H9 (cell line): ENCODE data around the gene CRIP2. TPM values are rescaled to one million over a fixed set of nuclear protein-coding genes. Genes with fewer than 3 reads are reported as not detected.

ENCODE experiments used
- DNase-seq: peaks from one replicate; pipeline ENCODE4 v3.0.0-alpha.2; 2017
- H2AFZ ChIP-seq: one replicate; pipeline ENCODE4 v1.6.1; 2013; ENCODE audit warnings: mild to moderate bottlenecking, low read length, control low read depth, moderate library complexity
- H2AK5ac ChIP-seq: 2 replicates; pipeline ENCODE4 v1.6.1; 2013; ENCODE audit warnings: low read length, control low read depth, mixed read lengths; ENCODE audit not compliant: insufficient read length
- H2BK120ac ChIP-seq: one replicate; pipeline ENCODE4 v1.6.1; 2013; ENCODE audit warnings: low read depth, mild to moderate bottlenecking, low read length, control low read depth, inconsistent platforms; ENCODE audit not compliant: poor library complexity, severe bottlenecking
- H2BK12ac ChIP-seq: 2 replicates; pipeline ENCODE4 v1.6.1; 2013; ENCODE audit warnings: low read length, control low read depth, mixed read lengths, low read depth; ENCODE audit not compliant: insufficient read length
- H2BK15ac ChIP-seq: 2 replicates; pipeline ENCODE4 v1.6.1; 2013; ENCODE audit warnings: low read depth, low read length, control low read depth
- H2BK20ac ChIP-seq: one replicate; pipeline ENCODE4 v1.6.1; 2013; ENCODE audit warnings: low read depth, mild to moderate bottlenecking, low read length, control low read depth, inconsistent platforms; ENCODE audit not compliant: poor library complexity, severe bottlenecking
- H2BK5ac ChIP-seq: 2 replicates; pipeline ENCODE4 v1.6.1; 2013; ENCODE audit warnings: low read length, control low read depth, mixed read lengths; ENCODE audit not compliant: insufficient read length
- H3K14ac ChIP-seq: 2 replicates; pipeline ENCODE4 v1.6.1; 2013; ENCODE audit warnings: low read length, control low read depth; ENCODE audit not compliant: insufficient read depth
- H3K18ac ChIP-seq: 2 replicates; pipeline ENCODE4 v1.6.1; 2013; ENCODE audit warnings: low read depth, mild to moderate bottlenecking, mixed read lengths, low read length, control low read depth; ENCODE audit not compliant: insufficient read length
- H3K23ac ChIP-seq: 2 replicates; pipeline ENCODE4 v1.6.1; 2013; ENCODE audit warnings: low read length, control low read depth, mixed read lengths, low read depth; ENCODE audit not compliant: insufficient read length
- H3K23me2 ChIP-seq: 2 replicates; pipeline ENCODE4 v1.6.1; 2013; ENCODE audit warnings: low read depth, mild to moderate bottlenecking, mixed read lengths, low read length, control low read depth; ENCODE audit not compliant: insufficient read length, poor library complexity, severe bottlenecking
- H3K27ac ChIP-seq: 2 replicates; pipeline ENCODE4 v1.5.1; 2013; ENCODE audit warnings: low read length, control low read depth, mixed read lengths, low read depth; ENCODE audit not compliant: insufficient read length
- H3K27me3 ChIP-seq: 2 replicates; pipeline ENCODE4 v1.6.1; 2013; ENCODE audit warnings: low read length, control low read depth, inconsistent platforms; ENCODE audit not compliant: insufficient read depth
- H3K4ac ChIP-seq: 2 replicates; pipeline ENCODE4 v1.6.1; 2013; ENCODE audit warnings: low read depth, mild to moderate bottlenecking, control low read depth, inconsistent platforms, low read length, moderate library complexity
- H3K4me1 ChIP-seq: 2 replicates; pipeline ENCODE4 v1.6.1; 2013; ENCODE audit warnings: low read length, control low read depth, inconsistent platforms; ENCODE audit not compliant: insufficient read depth
- H3K4me2 ChIP-seq: 2 replicates; pipeline ENCODE4 v1.6.1; 2013; ENCODE audit warnings: low read length, control low read depth, mixed read lengths; ENCODE audit not compliant: insufficient read length, insufficient read depth
- H3K56ac ChIP-seq: 2 replicates; pipeline ENCODE4 v1.6.1; 2013; ENCODE audit warnings: low read depth, mild to moderate bottlenecking, mixed read lengths, low read length, control low read depth; ENCODE audit not compliant: insufficient read length
- H3K79me1 ChIP-seq: 2 replicates; pipeline ENCODE4 v1.6.1; 2013; ENCODE audit warnings: low read depth, mild to moderate bottlenecking, moderate library complexity, low read length, control low read depth, inconsistent platforms; ENCODE audit not compliant: insufficient read depth, poor library complexity, severe bottlenecking
- H3K79me2 ChIP-seq: 2 replicates; pipeline ENCODE4 v1.6.1; 2013; ENCODE audit warnings: low read length, control low read depth, inconsistent platforms; ENCODE audit not compliant: insufficient read depth
- H3K9ac ChIP-seq: 2 replicates; pipeline ENCODE4 v1.6.1; 2013; ENCODE audit warnings: low read length, control low read depth, mixed read lengths; ENCODE audit not compliant: insufficient read length; ENCODE audit errors: extremely low read depth
- H3K9me3 ChIP-seq: one replicate; pipeline ENCODE4 v1.6.1; 2013; ENCODE audit warnings: low read depth, low read length, inconsistent platforms; ENCODE audit not compliant: control insufficient read depth
- H3T11ph ChIP-seq: one replicate; pipeline ENCODE4 v1.6.1; 2013; ENCODE audit warnings: mild to moderate bottlenecking, low read length, control low read depth, inconsistent platforms
- H4K20me1 ChIP-seq: one replicate; pipeline ENCODE4 v1.6.1; 2013; ENCODE audit not compliant: control insufficient read depth, insufficient read length, insufficient read depth
- H4K5ac ChIP-seq: 2 replicates; pipeline ENCODE4 v1.6.1; 2013; ENCODE audit warnings: low read depth, mild to moderate bottlenecking, mixed read lengths, low read length, control low read depth; ENCODE audit not compliant: insufficient read length
- H4K8ac ChIP-seq: replicated peaks from 2 replicates; pipeline ENCODE4 v1.6.1; 2013; ENCODE audit warnings: low read length, control low read depth, mixed read lengths, low read depth; ENCODE audit not compliant: insufficient read length
- H4K91ac ChIP-seq: 2 replicates; pipeline ENCODE4 v1.6.1; 2013; ENCODE audit warnings: low read depth, mild to moderate bottlenecking, moderate library complexity, mixed read lengths, low read length, control low read depth; ENCODE audit not compliant: insufficient read length
- H3K27ac Mint-ChIP-seq, 3 experiments: 2 replicates in 2 of 3; 3 replicates in 1 of 3; pipeline ENCODE4 v1.8.0; 2020 to 2021; ENCODE audit warnings: mixed read lengths in 3 of 3, mild to moderate bottlenecking in 1 of 3, moderate library complexity in 1 of 3
- H3K27me3 Mint-ChIP-seq: 2 replicates; pipeline ENCODE4 v1.8.0; 2021; ENCODE audit warnings: low read depth, mild to moderate bottlenecking, moderate library complexity, mixed read lengths
- H3K36me3 Mint-ChIP-seq, 3 experiments: 2 replicates in 2 of 3; 3 replicates in 1 of 3; pipeline ENCODE4 v1.8.0; 2020 to 2021; ENCODE audit warnings: low read depth in 3 of 3, mixed read lengths in 3 of 3; ENCODE audit not compliant: insufficient read depth in 1 of 3
- H3K4me1 Mint-ChIP-seq, 2 experiments: 2 replicates each; pipeline ENCODE4 v1.8.0; 2020; ENCODE audit warnings: mixed read lengths in 2 of 2
- H3K4me3 Mint-ChIP-seq, 2 experiments: 2 replicates in 1 of 2; 3 replicates in 1 of 2; pipeline ENCODE4 v1.8.0; 2020 to 2021; ENCODE audit warnings: mild to moderate bottlenecking in 2 of 2, mixed read lengths in 2 of 2, moderate library complexity in 1 of 2
- H3K9me3 Mint-ChIP-seq, 2 experiments: 2 replicates in 1 of 2; 3 replicates in 1 of 2; pipeline ENCODE4 v1.8.0; 2020; ENCODE audit warnings: mild to moderate bottlenecking in 2 of 2, mixed read lengths in 2 of 2, moderate library complexity in 1 of 2
- WGBS: extraction: QIAGEN DNeasy Blood & Tissue Kit; methylation state at CpG from one replicate; pipeline ENCODE4 v1.1.7; 2013; ENCODE audit warnings: missing lambda C conversion rate, low lambda C conversion rate, mixed read lengths; ENCODE audit not compliant: insufficient read length; ENCODE audit errors: extremely low coverage; 5-methylcytosine and 5-hydroxymethylcytosine counted together
- total RNA-seq: library from RNA; stranded (reverse); gene quantifications from 2 replicates; pipeline ENCODE4 v1.2.1, GENCODE V29; 2021
- TF ChIP-seq, protein P1 (sequence below): fragments of 200-600 bp; sonication (generic); conservative IDR thresholded peaks from 3 replicates; pipeline ENCODE4 v1.8.0; 2021; ENCODE audit warnings: antibody characterized with exemption, mild to moderate bottlenecking

CRIP2 gene
- total RNA-seq, 1 experiment from 2014 or later: 5.7 TPM

DNA sequence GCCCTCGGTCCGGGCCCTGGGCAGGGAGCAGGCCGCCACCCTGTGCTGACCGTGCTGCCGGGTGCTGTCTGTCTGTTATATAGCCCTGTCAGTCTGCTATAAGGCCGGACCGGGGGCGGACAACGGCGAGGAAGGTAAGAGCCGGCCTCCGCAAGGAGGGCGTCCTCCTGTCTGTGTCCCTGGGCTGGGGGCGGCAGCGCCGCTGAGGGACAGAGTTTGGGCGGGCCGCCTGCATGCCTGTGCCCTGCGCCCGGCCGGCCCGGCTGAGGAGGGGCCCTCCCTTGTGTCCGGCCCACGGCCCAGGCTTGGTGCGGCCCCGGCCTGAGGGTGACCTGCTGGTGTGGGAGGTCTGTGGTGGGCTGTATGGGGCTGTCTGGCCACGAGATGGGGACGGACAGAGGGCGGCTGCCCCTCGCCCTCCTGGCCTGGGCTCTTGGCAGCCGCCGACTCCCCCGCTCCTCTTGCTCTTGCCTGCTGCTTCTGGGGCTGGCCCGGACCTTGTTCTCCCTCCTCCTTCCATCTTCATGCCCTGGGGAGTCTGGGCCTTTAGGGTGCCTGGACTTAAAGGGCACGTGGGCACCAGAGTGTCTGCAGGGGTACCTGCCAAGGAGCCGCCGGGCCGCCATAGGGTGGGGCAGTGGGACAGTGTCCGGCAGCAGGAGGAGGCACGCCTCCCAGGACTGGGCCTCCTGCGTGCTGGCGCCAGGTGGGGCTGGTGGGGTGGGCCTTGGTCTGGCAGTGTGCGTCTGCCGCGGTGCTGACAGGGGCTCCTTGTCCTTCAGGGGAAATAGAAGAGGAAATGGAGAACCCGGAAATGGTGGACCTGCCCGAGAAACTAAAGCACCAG is 25.1 kb upstream of the CRIP2 start:
- Histone ChIP-seq H3K9ac (no peak overlapping the region), H2BK120ac (no peak overlapping the region), H3K23ac (no peak overlapping the region), H2BK20ac (no peak overlapping the region), H2AK5ac (no peak overlapping the region), H3K9me3 (no peaks in the 10 kb centered on the region), H3K4ac (no peak overlapping the region), H4K20me1 (no peaks in the 10 kb centered on the region), H4K5ac (no peak overlapping the region), H3K18ac (no peak overlapping the region), H3K56ac (no peak overlapping the region), H3K4me2 (no peak overlapping the region), H4K8ac (no peak overlapping the region), H2BK5ac (no peak overlapping the region), H3K23me2 (no peaks in the 10 kb centered on the region), H3K27me3 (no peaks in the 10 kb centered on the region), H3K27ac (no peak overlapping the region), H4K91ac (no peak overlapping the region), H3K79me2 (no peaks in the 10 kb centered on the region), H2AFZ (no peak overlapping the region), H2BK12ac (no peak overlapping the region), H3K79me1 (no peaks in the 10 kb centered on the region), H2BK15ac (no peak overlapping the region), H3K14ac (no peak overlapping the region), H3K4me1 (no peaks in the 10 kb centered on the region), H3T11ph (no peak overlapping the region)
- no peak overlapping the region; a peak in 1 of 7 replicates for H3K27ac Mint-ChIP-seq
- no peak for DNase-seq
- no peaks in the 10 kb centered on the region for H3K9me3 Mint-ChIP-seq
- WGBS: no CpG with 5 or more reads among the region's 47 CpGs
- H3K4me3 Mint-ChIP-seq: no peak overlapping the region
- peaks cover 21 to 52% (median 44%) of the 10 kb centered on the region in 3 experiments; a peak in 6 of 7 replicates for H3K36me3 Mint-ChIP-seq
- no peaks in the 10 kb centered on the region for H3K27me3 Mint-ChIP-seq
- TF ChIP-seq, protein P1, sequence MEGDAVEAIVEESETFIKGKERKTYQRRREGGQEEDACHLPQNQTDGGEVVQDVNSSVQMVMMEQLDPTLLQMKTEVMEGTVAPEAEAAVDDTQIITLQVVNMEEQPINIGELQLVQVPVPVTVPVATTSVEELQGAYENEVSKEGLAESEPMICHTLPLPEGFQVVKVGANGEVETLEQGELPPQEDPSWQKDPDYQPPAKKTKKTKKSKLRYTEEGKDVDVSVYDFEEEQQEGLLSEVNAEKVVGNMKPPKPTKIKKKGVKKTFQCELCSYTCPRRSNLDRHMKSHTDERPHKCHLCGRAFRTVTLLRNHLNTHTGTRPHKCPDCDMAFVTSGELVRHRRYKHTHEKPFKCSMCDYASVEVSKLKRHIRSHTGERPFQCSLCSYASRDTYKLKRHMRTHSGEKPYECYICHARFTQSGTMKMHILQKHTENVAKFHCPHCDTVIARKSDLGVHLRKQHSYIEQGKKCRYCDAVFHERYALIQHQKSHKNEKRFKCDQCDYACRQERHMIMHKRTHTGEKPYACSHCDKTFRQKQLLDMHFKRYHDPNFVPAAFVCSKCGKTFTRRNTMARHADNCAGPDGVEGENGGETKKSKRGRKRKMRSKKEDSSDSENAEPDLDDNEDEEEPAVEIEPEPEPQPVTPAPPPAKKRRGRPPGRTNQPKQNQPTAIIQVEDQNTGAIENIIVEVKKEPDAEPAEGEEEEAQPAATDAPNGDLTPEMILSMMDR: no peak
- H3K4me1 Mint-ChIP-seq: no peaks in the 10 kb centered on the region
